GM18511 (cell line): ENCODE data around the gene ACTL7A.
"Not testable (repeated sequence)": the region's sequence is repeated elsewhere in the genome, so short reads cannot be mapped to it uniquely, and the experiment has no call there.

Experiments
- ATAC-seq: cut with Tn5 transposase; IDR thresholded peaks from one replicate; pipeline ENCODE4 v1.9.1; 2021; ENCODE audit warnings: mild to moderate bottlenecking, moderate library complexity; ENCODE audit not compliant: unreplicated experiment

The ACTL7A gene, protein sequence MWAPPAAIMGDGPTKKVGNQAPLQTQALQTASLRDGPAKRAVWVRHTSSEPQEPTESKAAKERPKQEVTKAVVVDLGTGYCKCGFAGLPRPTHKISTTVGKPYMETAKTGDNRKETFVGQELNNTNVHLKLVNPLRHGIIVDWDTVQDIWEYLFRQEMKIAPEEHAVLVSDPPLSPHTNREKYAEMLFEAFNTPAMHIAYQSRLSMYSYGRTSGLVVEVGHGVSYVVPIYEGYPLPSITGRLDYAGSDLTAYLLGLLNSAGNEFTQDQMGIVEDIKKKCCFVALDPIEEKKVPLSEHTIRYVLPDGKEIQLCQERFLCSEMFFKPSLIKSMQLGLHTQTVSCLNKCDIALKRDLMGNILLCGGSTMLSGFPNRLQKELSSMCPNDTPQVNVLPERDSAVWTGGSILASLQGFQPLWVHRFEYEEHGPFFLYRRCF

DNA sequence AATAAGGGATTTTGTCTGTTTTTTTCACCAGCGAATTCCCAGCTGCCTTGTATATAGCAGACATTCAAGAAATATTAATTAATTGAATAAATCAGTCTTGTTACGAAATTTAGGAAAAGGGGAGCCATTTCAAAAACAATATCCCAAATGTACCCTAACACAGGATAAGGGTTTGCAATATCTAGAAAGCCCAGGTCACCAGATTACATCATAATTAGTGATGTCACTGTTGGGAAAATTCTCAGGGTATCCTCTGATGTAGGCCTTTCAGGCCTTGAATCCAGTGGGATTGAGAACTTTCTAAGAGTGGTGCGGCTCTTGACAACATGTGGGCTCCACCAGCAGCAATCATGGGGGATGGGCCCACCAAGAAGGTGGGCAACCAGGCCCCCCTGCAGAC, at the start of gene ACTL7A:
TSS of gene ACTL7A (plus strand) at position 270 of the 400 bp plus-strand sequence. CDS start at position 327, 57 bp downstream.
- no peak for ATAC-seq

DNA sequence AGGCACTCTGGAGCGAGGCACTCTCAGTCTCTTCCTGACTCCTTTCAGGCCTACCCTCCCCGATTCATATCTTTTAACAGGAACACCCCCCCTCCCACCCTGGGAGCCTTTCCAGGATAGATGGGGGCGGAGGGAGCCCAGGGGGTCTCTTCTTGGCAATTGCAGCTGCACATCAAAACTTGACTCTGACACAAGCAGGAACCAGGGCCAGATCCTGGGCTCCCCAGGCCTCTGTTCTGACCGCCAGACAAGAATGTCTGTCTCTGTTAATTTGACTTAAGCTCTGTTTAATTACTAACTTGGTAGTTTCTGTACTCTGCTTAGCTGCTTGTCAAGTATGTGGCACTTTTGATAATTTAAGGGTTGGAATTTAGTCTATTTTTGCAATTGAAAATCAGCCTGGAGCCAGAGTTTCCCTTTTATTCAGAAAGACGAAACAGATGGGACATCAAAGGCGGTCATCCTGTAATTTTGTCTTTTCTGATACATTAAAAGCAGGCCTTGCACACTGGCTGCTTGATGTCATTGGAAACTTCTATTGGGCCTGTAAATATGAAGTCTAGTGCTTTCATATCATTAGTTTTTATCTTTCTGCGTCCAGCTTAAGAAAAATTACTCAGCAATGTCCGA, 49.6 kb upstream of the ACTL7A start:
- ATAC-seq: no peak

DNA sequence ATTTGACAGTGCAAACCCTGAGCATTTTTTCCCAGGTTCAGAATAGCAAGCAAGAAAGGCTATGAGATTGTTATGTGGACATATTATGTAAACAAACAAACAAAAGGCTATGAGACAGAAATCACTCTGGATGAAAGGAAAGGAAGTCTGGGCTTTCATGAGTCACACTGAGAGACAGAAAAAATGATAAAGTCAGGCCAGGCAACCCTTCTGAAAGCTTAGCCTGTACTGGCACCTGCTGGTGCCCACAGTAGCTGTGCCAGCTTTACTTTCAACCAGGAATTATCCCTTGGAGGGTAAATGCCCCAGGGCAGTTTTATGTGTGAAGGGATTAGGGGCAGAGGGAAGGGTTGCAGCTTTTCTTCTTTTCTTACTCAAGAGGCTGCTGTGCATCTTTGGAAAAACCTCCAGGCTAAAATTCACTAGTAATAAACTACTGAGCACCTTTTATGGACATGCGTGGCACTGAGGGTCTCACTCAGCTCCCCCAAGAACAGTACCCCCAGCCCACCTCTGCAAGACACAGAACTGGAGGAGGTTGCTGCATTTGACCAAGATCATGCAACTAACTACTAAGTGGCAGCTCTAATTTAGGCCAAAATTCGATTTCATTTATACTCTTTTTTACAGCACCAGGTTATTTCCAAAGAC, 48.0 kb upstream of the ACTL7A start:
- ATAC-seq: no peak

DNA sequence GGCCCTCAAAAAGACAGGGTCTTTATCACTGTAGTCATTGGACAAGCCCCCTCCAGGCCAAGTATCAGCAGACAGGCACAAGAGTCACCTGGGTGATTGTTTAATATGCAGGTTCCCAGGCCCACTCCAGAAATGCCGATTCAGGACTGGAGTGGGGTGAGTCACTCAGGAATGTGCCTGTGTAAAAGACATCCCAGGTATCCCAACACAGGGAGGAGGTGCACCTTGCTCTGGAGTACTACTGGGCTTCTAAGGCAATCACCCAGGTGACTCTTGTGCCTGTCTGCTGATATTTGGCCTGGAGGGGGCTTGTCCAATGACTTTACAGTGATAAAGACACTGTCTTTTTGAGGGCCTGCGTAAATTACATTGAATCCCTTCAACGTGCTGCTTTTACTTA, 46.9 kb upstream of the ACTL7A start:
- ATAC-seq: no peak

DNA sequence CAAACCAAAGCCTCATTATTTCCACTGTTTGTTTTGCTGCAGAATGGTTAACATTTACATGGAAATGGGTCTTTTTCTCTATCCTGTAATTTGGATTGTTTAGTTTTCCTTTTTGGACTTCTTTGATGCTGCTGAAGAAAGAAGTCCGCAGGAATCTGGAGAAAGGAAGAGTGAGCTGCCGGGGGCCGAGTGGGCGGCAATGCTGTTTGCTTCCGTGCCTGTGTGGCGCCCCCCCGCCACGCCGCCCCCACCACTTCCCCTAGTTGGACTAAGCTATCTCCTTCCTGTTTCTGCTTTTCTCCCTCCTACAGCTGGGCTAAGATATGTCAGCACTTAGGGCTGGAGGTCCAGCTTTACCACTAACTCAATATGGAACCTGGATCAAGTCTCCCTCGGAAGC, 46.0 kb upstream of the ACTL7A start:
- ATAC-seq: no peak

DNA sequence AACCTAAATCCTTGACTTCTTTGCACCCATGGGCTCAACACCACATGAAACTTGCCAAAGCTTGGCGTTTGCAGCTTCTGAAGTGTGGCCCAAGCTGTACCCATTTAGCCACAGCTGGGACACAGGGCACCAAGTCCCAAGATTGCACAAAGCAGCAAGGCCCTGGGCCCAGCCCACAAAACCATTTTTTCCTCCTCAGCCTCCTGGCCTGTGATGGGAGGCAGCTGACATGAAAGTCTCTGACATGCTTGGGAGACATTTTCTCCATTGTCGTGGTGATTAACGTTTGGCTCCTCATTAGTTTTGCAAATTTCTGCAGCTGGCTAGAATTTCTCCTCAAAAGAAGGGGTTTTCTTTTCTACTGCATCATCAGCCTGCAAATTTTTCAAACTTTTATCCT, 38.2 kb upstream of the ACTL7A start:
- no peak for ATAC-seq

DNA sequence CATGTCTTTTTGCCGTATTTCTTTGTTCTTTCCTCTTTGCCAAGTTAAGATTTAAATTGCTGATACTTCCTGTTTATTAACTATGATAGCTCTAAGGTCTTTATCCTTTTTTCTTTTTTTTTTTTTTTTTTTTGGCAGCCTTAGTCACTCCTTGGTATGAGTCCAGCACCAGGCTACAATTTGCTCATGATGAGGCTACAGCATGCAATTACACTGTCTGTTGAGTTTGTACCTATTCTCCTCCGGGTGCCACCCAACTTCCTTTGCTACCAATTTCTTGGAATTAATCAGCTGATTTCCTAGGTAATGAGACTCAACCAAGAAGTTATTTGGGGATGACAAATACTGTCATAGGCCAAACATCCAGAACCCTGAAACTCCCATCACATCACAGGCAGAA, 31.8 kb upstream of the ACTL7A start:
- ATAC-seq: no peak

DNA sequence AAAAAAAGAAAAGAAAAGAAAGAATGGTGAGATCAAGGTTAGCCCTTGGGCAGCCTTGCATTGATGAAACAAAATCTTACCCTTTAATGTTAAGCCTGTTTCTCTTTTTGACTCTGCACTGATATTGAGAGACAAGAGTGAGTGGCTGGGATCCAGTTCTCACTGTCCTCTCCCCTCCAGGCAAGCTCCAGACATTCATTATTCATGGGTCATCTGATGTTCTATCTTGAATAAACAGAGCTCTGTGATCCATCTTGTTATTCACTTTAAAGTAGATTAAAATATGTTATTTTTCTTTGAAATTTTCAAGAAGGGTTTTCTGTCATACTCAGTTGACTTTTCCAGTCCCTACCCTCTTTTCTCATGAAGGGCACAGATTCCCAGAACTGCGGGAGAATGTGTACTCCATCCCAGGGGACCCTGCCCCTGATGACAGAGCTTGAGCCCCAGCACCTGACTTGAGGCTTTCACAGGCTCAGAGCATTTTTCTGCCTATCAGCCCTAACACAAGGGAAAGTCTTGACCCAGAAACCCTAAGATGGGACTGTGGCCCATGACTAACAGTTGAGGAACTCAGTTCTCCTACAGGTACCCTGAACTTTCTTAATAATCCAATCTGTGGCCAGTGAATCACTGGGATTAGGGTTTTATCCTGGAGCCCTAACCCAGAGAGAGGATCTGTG, 30.4 kb upstream of the ACTL7A start:
- no peak for ATAC-seq

DNA sequence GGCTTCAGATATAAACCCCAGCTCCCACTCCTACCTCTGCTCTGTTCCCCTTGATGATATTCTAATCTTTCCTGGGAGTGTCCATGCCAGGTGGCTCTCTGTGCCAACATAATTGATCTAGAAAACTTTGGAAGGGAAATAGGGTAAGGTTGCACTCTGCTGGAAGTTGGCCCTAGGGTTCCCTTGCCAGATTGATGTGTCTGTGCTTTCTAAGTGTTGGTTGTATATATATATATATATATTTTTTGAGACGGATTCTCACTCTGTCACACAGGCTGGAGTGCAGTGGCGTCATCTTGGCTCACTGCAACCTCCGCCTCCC, 29.9 kb upstream of the ACTL7A start:
- ATAC-seq: no peak

DNA sequence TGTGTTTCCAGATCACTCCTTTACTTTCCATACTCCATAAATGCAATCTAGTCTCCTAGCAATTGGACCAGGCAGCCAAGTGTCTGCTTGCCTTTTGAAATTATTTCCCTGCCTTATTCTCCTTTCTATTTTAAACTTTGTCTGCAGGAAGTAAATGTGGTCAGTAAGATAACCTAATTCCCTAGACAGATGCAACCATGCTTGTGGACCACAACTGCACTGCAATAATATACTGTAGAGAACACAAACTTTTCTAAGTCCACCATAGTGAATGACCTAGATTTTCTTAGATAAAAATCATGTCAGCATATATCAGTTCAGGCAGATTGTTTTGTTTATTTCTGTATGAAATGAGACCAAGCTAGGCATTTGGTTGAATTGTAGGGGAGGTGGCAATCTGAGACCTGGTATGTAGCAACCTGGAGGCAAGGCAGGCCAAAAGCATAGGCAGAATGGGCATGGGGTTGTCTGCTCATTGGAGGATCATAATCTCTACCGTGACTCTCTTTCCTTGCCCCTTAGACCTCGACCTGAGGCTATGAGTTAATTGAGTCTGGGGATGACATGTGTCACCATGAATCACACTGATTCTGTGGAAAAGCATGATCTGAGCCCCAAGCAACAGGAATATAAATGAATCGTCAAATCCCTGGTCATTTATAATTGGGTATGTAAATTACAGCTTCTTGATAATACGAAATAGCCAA, 27.0 kb upstream of the ACTL7A start:
- no peak for ATAC-seq

DNA sequence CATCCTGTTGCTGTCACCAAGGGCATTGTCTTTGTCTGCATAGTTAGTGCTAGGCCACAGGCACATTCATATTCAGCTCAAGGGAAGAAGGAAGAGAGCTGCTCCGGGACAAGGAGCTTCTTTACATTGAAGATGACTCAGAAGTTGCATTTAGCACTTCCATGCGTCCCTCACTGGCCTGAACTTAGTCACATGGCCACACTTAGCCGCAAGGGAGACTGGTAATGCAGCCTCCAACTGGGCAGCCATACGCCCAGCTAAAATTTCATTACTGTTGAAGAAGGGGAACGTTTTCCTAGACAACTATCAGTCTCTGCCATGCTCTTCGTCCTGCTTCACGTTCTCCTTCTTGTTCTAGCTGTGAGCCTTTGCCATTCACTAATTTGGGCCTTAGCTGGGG, 26.2 kb upstream of the ACTL7A start:
- ATAC-seq: no peak

DNA sequence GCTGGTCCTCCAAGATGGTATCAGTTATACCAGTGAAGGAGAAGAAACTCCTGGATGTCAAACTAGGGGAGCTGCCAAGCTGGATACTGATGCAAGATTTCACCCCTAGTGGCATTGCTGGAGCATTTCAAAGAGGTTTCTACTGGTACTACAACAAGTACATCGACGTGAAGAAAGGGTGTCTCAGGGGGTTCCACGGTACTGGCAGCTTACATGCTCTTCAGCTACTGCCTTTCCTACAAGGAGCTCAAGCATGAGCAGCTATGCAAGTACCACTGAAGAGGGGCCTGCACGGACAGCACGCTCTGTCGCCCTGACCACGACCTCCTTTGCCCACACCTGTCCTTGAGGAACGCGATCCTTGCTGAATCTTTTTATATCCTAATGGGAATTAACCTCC, 25.7 kb upstream of the ACTL7A start:
- ATAC-seq: no peak

DNA sequence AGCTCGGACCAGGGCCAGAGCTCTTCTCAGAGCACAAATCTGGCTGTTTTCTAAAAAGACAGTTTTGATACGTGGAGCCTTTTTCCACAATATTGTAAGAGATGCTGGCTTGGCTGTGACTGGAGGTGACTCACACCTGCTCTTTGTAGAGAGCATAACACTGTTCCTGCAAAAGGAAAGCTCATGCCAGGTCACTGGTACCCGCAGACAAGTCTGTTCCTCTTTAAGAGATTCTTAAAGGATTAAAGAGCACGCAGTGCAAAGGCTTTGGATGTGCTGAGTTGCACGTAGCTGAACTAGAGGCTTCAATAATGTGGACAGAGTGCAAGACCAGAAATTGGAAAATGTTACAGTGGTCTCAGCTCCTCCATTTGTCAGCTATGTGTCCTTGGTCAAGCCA, 25.3 kb upstream of the ACTL7A start:
- no peak for ATAC-seq

DNA sequence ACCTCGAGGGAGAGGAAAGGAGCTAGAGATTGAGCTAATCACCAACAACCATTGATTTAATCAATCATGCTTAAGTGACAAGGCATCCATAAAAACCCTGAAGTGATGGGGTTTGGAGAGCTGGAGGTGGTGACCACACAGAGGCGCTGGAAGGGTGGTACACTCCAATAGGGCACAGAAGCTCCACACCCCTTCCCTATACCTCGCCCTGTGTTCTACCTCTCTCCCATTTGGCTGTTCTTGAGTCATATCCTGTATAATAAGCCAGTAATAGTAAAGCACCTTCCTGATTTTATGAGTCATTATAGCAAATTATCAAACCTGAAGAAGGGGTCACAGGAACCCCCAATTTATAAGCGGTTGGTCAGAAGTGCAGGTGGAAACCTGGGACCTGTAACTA, 24.5 kb upstream of the ACTL7A start:
- ATAC-seq: no peak

DNA sequence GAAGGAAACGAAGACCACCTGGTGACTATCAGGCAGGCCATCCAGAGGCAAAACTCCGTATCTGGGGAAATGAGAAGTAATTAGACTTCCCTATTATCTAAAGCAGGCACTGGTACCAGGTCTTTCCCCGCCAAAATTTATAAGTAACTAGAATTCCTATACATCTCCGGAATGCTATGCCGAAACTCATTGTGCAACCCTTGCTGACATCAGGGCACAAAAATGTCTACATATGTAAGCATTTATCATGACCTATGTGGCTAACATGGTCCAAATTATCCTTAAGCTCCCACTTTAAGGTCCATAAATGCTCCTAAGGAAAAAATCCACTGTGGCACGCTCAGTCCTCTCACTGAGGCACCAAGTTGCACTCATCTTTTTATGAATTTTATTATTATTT, 24.0 kb upstream of the ACTL7A start:
- ATAC-seq: no peak

DNA sequence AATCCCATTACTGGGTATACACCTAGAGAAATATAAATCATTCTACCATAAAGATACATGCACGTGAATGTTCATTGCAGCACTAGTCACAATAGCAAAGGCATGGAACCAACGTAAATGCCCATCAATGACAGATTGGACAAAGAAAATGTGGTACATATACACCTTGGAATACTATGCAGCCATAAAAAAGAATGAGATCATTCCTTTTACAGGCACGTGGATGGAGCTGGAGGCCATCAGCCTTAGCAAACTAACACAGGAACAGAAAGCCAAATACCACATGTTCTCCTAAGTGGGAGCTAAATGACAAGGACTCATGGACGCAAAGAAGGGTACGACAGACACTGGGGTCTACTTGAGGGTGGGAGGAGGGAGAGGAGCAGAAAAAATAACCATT, 22.5 kb upstream of the ACTL7A start:
- ATAC-seq: not testable (repeated sequence)

DNA sequence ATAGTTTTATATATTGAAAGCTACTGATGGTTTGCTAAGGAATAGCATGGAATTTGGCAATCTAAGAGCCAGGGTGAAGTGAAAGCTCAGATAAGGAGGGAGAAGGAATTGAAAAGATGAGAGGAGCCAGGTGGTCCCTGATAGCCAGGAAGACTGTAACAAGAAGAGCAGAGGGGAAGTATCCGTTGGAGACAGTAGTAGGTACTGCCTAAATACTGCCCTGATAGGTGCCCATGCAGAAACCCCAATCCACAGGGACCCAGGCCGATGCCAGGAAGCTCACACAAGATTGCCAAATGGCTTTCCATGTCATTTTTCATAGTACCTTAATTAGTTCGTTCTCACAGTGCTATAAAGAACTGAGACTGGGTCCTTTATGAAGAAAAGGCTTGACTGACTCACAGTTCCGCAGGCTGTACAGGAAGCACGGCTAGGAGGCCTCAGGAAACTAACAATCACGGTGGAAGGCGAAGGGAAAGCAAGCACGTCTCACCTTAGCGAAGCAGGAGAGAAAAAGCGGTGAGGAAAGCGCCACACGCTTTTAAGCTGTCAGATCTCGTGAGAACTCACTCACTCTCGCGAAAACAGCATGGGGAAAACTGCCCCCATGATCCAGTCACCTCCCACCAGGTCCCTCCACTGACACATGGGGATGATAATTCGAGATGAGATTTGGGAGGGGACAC, 19.3 kb upstream of the ACTL7A start:
- peak; percentile 64 for ATAC-seq

DNA sequence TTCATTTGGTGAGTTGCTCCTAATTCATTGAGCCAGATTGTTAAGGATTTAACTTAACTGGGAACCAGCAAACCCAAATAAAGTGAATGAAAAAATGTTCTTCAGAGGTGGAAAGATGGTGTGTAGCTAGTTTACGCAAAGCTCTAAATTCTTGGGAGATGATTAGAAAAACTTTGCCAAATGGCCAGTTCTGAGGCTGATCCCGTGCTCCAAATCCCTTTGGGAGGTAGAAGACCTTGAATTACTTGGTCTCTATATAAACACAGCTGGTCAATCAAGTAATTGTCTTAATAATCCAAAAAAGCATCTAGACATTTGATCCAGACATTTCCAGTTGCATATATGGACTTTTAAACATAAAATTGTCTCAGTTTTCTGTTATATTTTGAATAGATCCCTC, 17.7 kb upstream of the ACTL7A start:
- ATAC-seq: no peak

DNA sequence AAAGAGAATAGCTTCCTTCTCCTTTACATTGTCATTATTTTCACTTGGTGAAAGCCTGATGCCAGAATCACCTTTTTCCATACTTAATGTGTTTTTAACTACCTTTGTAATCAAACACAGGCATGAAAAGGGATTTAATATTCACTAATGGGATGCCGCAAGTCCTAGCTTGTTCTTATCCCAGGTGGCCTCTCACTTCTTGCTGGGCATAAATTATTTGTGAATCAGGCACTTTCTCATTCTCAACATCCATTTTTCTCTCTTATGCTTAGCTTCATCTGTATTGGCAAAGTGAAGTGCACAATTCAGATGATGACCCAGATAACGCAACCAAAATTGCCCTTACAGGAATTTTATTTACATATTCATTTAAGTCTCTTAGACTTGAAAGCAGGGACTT, 17.2 kb upstream of the ACTL7A start:
- no peak for ATAC-seq

DNA sequence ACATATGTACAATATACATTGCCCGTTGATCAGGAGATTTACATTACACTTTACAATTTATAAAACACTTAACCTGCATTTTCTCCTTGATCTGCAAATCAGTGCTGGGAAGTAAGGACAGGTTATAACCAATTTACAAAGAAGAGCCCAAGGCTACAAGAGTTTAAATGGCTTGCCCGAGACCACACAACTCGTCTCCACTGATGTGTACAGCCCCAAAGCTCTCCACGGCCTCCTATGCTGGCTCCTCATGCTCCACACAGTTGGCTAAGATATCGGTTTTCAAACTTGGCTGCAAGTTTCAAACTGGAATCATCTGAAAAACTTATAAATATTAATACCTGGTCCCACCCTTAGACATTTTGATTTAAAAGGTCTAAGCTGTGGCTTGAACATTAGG, 16.6 kb upstream of the ACTL7A start:
- no peak for ATAC-seq
